ENCODE measurements around the gene CEP72.
"Not testable (repeated sequence)": the region's sequence is repeated elsewhere in the genome, so short reads cannot be mapped to it uniquely, and the experiment has no call there.

The CEP72 gene

DNA sequence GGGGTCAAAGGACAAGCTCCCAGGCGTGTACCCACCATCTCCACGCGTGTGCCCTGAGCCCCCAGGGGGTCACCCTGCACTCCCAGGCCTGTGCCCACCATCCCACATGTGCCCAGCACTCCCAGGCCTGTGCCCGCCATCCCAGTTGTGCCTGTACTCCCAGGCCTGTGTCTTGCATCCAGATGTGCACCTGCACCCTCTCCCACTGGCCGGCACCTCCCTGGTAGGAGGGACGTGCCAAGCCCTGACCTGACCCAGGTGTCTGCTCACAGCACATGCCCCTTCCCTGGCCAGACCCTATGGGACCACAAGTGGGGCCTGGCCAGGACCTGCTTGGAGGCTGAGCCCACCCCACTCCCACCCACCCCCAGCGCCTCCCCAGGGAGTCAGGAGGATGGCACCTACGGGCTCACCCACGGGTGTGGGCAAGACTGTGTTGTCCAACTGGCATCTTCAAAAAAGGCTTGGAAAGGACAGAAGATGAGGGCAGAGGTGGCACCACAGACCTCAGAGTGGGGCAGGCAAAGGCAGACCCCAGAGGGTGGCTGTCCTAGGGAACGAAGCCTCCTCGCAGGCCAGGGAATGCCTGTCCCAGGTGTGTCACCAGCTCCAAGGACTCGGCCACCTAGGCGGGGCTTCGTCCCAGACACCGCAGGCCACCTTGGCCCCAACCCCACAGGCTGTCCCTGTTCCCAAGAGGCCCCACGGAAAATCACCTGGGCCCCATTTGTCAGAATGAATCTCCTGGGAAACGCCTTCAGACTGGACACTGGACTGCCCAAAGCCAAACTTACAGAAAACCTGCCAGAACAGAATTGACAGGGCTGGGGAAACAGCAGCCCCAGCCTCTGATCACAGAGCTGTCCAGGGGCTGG is 69.4 kb downstream of the CEP72 start:
- H3K9me3 ChIP-seq, H3K27ac ChIP-seq: not testable (repeated sequence)

DNA sequence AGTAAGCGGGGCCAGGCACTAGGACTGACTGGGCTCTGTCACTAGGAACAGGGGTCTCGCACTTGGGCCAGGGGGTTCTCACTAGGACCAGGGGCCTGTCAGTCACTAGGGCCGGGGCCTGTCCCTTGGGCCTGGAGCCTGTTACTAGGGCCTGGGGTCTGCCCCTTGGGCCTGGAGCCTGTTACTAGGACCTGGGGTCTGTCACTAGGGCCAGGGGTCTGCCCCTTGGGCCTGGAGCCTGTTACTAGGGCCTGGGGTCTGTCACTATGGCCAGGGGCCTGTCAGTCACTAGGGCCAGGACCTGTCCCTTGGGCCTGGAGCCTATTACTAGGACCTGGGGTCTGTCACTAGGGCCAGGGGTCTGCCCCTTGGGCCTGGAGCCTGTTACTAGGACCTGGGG is 70.1 kb downstream of the CEP72 start:
- not testable (repeated sequence) for H3K9me3 ChIP-seq; H3K27me3 ChIP-seq; H3K4me1 ChIP-seq (ENCODE audit: control insufficient read depth in 1 of 2, insufficient read depth in 1 of 2, low read depth in 1 of 2, low read length in 1 of 2); H3K36me3 ChIP-seq; H3K27ac ChIP-seq; H3K4me3 ChIP-seq (ENCODE audit: low read depth in 1 of 2, low read length in 1 of 2)

More for the DNA sequence above, 69.4 kb downstream of the CEP72 start:
- not testable (repeated sequence) for H3K4me1 ChIP-seq (ENCODE audit: control insufficient read depth in 1 of 2, insufficient read depth in 1 of 2, low read depth in 1 of 2, low read length in 1 of 2); H3K36me3 ChIP-seq; H3K27me3 ChIP-seq; H3K4me3 ChIP-seq (ENCODE audit: low read depth in 1 of 2, low read length in 1 of 2)

DNA sequence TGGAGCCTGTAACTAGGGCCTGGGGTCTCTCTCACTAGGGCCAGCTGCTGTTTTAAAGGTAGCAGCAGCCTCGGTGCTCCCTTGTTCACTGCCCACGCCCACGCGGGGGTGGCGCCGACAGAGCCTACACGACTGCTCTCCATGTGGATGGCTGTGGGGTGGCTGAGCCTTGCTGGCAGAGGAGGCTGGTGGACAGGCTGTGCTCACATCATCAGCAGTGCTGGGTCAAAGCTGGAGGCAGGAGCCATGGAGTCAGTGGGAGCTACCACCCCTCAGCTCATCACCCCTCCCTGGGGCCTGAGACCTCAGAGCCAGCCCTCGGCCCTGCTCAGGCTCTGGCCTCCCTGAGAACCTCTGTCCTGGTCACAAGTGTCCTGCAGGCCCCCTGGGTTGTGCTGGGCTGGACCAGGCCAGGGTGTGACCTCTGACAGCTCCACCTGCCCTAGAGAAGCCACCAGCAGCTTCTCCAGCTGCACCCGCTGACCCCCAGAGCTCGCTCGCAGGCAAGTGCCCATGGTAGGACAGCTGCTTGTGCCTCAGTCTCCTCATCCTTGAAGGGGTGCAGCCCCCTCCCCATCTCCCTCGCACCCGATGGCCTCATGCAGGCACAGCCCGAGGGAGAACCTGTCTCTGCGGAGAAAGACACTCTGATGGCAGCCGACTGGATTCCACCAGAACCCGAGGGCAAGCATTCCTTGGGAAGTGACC is 70.7 kb downstream of the CEP72 start:
- H3K27me3 ChIP-seq; H3K4me3 ChIP-seq (ENCODE audit: low read depth in 1 of 2, low read length in 1 of 2); H3K9me3 ChIP-seq; H3K36me3 ChIP-seq; H3K27ac ChIP-seq; H3K4me1 ChIP-seq (ENCODE audit: control insufficient read depth in 1 of 2, insufficient read depth in 1 of 2, low read depth in 1 of 2, low read length in 1 of 2): not testable (repeated sequence)

DNA sequence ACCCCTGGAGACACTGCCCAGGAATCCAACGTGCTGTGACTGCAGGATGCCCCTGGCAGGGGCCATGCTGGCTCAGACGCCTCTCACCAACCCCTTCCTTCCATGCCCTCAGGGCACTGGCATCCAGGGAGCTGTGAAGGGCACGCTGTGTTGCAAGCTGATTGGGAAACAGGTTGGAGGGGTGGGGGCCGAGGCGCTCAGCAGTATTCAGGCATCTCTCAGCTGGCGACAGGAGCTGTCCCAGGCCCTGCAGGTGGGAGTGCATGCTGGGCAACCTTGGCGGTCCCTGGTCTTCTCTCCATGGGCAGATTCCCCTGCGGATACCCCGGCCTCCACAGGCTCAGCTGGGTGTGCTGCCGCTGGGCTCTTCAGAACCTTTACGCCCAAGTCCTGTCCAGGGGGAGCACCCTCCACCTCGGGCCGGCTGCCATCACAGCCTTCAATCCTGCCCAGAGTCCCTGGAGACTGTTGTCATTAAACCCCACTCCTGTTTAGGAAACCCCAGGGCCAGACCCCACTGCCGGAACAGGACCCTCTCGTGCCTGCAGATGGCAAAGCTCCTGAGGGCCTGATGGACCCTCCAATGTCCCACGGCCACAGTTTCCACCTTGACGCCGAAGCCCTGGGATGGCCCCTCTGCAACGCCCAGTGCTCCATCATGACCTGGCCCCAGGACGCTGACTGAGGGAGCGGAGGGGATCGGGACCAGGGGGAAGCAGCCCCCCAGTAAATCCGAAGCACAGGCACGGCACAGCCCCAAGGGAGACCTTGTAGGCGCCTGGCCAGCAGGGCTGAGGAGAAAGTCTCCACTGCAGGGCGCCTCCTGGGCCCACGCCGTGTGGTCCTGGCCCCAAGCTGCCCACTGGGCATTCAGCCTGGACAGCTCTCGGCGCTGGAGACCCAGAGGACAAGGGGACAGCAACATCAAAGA is 71.7 kb downstream of the CEP72 start:
- no peak overlapping the region for H3K4me3 ChIP-seq (ENCODE audit: low read depth in 1 of 2, low read length in 1 of 2)
- no peaks in the 10 kb centered on the region for H3K4me1 ChIP-seq (ENCODE audit: control insufficient read depth in 1 of 2, insufficient read depth in 1 of 2, low read depth in 1 of 2, low read length in 1 of 2)
- no peaks in the 10 kb centered on the region for H3K36me3 ChIP-seq
- no peak overlapping the region for H3K27ac ChIP-seq
- H3K9me3 ChIP-seq, result no peaks in the 10 kb centered on the region
- TF ChIP-seq, protein P1, sequence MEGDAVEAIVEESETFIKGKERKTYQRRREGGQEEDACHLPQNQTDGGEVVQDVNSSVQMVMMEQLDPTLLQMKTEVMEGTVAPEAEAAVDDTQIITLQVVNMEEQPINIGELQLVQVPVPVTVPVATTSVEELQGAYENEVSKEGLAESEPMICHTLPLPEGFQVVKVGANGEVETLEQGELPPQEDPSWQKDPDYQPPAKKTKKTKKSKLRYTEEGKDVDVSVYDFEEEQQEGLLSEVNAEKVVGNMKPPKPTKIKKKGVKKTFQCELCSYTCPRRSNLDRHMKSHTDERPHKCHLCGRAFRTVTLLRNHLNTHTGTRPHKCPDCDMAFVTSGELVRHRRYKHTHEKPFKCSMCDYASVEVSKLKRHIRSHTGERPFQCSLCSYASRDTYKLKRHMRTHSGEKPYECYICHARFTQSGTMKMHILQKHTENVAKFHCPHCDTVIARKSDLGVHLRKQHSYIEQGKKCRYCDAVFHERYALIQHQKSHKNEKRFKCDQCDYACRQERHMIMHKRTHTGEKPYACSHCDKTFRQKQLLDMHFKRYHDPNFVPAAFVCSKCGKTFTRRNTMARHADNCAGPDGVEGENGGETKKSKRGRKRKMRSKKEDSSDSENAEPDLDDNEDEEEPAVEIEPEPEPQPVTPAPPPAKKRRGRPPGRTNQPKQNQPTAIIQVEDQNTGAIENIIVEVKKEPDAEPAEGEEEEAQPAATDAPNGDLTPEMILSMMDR (IDR thresholded peaks at IDR 0.05), result no peak
- H3K27me3 ChIP-seq, result no peaks in the 10 kb centered on the region

DNA sequence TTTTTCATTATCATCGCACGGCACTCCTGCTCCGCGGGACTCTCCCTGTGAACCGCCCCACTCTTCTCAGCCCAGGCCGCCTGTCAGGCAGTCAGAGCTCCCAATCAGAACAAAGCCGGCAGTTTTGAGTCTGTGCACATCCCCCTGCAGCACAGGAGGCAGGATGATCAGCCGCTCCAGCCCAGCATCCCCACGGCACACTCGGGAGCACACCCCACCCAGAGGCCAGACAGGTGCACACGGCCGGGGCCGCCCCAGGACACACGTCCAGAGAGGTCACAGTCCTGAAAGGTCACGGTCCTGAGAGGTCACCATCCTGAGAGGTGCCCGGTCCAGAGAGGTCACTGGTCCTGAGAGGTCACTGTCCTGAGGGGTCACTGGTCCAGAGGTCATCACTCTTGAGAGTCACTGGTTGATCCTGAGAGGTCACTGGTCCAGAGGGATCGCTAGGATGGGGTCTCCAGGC is 72.6 kb downstream of the CEP72 start:
- Histone ChIP-seq H3K27ac (no peak overlapping the region), H3K4me3 (ENCODE audit: low read depth in 1 of 2, low read length in 1 of 2) (no peak overlapping the region), H3K9me3 (no peaks in the 10 kb centered on the region), H3K36me3 (no peaks in the 10 kb centered on the region), H3K4me1 (ENCODE audit: control insufficient read depth in 1 of 2, insufficient read depth in 1 of 2, low read depth in 1 of 2, low read length in 1 of 2) (no peaks in the 10 kb centered on the region), H3K27me3 (no peaks in the 10 kb centered on the region)
- TF ChIP-seq, protein P1 (IDR thresholded peaks at IDR 0.05), result no peak

DNA sequence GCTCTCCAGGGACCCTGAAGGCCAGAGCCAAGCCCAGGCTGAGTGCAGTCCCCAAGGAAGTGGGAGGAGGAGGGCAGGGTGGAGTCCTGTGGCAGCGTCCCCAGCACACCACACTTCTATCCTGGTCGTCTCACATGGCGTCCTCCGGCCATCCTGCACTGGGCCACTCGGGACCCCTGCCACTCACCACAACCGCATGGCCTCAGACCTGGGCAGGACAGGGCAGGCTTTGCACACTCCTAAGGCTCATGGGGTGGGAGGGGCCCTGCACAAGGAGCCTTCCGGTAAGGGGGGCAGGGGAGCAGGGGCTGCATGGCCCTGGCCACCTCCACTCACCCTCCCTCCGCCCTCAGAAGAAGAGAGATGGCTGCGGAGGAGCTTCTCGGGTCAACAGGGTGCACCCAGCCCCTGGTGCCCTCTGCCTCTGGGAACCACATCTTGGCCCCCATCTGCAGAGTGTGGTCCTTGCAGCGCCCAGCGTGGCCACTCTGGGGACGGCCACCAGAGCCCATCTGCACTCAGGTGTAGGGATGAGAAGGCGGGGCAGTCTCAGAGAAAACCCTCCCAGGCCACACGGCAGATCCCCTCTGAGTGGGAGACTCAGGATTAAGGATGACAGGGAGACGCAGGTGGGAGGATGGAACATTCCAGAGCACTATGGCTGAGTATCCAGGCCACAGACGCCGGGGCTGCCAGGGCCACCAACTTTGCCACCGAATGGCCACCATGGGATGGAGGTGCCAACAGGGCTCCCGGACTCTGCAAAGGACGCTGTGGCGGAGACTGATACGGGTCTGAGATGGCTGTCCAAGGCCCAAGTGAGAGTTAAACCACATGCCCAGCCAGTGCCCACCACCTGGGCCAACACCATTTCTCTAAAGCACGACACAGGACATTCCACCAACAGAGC is 73.4 kb downstream of the CEP72 start:
- H3K9me3 ChIP-seq, result no peaks in the 10 kb centered on the region
- H3K27ac ChIP-seq, result no peak overlapping the region
- no peak overlapping the region for H3K4me3 ChIP-seq (ENCODE audit: low read depth in 1 of 2, low read length in 1 of 2)
- no peaks in the 10 kb centered on the region for H3K36me3 ChIP-seq
- H3K4me1 ChIP-seq (ENCODE audit: control insufficient read depth in 1 of 2, insufficient read depth in 1 of 2, low read depth in 1 of 2, low read length in 1 of 2), result no peaks in the 10 kb centered on the region
- no peaks in the 10 kb centered on the region for H3K27me3 ChIP-seq
- TF ChIP-seq, protein P1 (IDR thresholded peaks at IDR 0.05), result no peak

DNA sequence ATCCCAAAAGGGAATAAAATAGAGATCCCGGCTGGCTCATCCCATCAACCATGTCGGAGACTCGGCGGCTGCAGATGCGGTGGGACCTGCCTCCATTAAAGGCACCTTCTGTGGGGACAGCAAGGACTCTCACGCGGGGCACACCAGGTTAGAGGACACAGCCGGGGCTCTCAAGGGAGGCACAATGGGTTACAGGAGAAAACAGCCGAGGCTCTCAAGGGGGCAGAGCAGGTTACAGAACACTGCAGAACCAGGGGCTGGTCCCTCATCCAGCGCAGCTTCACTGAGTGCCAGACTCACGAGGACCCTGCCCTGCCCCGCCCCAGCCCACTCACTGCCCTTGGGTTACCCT is 74.0 kb downstream of the CEP72 start:
- H3K4me1 ChIP-seq (ENCODE audit: control insufficient read depth in 1 of 2, insufficient read depth in 1 of 2, low read depth in 1 of 2, low read length in 1 of 2); H3K9me3 ChIP-seq; H3K36me3 ChIP-seq; H3K27me3 ChIP-seq; H3K4me3 ChIP-seq (ENCODE audit: low read depth in 1 of 2, low read length in 1 of 2); H3K27ac ChIP-seq: not testable (repeated sequence)

DNA sequence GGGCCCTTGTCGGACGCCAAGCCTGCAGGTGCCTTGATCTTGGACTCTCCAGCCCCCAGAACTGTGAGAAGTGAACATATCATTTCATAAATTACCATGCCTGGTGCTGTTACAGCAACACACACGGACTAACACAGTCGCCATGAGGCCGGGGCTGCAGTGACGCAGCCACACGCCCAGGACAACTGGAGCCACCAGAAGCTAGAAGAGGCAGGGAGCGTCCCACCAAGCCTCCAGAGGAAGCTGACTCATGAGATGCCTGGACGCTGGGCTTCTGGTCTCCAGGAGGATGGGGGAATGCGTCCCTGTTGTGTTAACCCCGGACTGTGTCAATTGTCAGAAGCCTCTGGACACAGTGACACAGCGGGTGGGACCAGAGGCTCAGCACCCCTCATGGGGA is 74.8 kb downstream of the CEP72 start:
- H3K4me3 ChIP-seq (ENCODE audit: low read depth in 1 of 2, low read length in 1 of 2); H3K4me1 ChIP-seq (ENCODE audit: control insufficient read depth in 1 of 2, insufficient read depth in 1 of 2, low read depth in 1 of 2, low read length in 1 of 2); H3K9me3 ChIP-seq; H3K36me3 ChIP-seq; H3K27ac ChIP-seq; H3K27me3 ChIP-seq: not testable (repeated sequence)

DNA sequence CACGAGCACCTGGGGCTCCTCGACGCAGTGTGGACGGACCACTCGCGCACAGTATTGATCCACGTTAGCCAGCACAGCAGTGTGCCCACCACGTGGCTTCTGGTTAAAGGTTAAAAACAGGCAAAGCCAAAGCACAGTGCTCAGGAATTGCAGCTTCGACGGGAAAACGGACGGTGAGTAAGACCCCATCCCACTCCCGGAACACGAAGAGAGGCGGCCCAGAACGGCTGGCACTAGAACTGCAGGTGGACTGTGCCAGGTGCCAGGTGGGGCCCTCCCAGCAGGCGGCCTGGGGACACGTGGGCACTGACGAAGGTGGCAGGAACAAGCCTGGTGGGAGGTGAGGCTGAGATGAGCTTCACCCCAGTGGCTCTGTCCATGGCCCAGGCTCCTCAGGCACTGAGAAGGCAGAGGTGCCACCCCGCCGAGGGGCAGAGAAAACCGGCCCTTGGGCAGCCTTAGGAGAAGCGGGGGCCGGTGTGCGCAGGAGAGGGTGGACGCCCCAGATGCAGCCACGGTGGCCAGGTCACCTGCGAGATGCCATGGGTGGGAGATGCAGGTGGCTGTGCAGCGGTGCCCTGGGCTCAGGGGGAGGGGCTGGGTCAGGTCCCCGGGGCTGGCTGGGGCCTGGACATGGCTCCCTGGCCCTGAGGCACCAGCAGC is 76.3 kb downstream of the CEP72 start:
- not testable (repeated sequence) for H3K27ac ChIP-seq; H3K4me3 ChIP-seq (ENCODE audit: low read depth in 1 of 2, low read length in 1 of 2); H3K9me3 ChIP-seq; H3K36me3 ChIP-seq; H3K4me1 ChIP-seq (ENCODE audit: control insufficient read depth in 1 of 2, insufficient read depth in 1 of 2, low read depth in 1 of 2, low read length in 1 of 2)
- peaks cover 20% of the 10 kb centered on the region for H3K27me3 ChIP-seq
